HG02943 (cell line): ENCODE data around the gene SMAD6.
"Not testable (repeated sequence)": the region's sequence is repeated elsewhere in the genome, so short reads cannot be mapped to it uniquely, and the experiment has no call there.

Source experiments
- ATAC-seq: cut with Tn5 transposase; IDR thresholded peaks from one replicate; pipeline ENCODE4 v1.9.1; 2021; ENCODE audit warnings: mild to moderate bottlenecking, low read depth, moderate library complexity; ENCODE audit not compliant: unreplicated experiment

SMAD6 gene

GRCh38 chr15:66674756-66675155 is 27.3 kb upstream of the SMAD6 start:
- ATAC-seq, result no peak

- ATAC-seq, result no peak
Measured at GRCh38 chr15:66675446-66675845, 26.6 kb upstream of the SMAD6 start.

GRCh38 chr15:66677336-66677735 is 24.7 kb upstream of the SMAD6 start:
- ATAC-seq, result no peak

- no peak for ATAC-seq
Measured at GRCh38 chr15:66679061-66679656, 22.9 kb upstream of the SMAD6 start.

GRCh38 chr15:66679657-66680108 is 22.4 kb upstream of the SMAD6 start:
- ATAC-seq, result no peak

- no peak for ATAC-seq
Measured at GRCh38 chr15:66680502-66680901, 21.5 kb upstream of the SMAD6 start.

- ATAC-seq, result no peak
Measured at GRCh38 chr15:66681395-66681794, 20.6 kb upstream of the SMAD6 start.

- no peak for ATAC-seq
Measured at GRCh38 chr15:66682246-66682645, 19.8 kb upstream of the SMAD6 start.

GRCh38 chr15:66682865-66683264 is 19.2 kb upstream of the SMAD6 start:
- no peak for ATAC-seq

- ATAC-seq, result no peak
Measured at GRCh38 chr15:66684136-66684681, 17.8 kb upstream of the SMAD6 start.

GRCh38 chr15:66685638-66686150 is 16.3 kb upstream of the SMAD6 start:
- ATAC-seq, result no peak

GRCh38 chr15:66690912-66691311 is 11.1 kb upstream of the SMAD6 start:
- not testable (repeated sequence) for ATAC-seq

- no peak for ATAC-seq
Measured at GRCh38 chr15:66691727-66692126, 10.3 kb upstream of the SMAD6 start.

GRCh38 chr15:66692391-66692790 is 9.6 kb upstream of the SMAD6 start:
- no peak for ATAC-seq

GRCh38 chr15:66692808-66693596 is 9.0 kb upstream of the SMAD6 start:
- no peak for ATAC-seq

- no peak for ATAC-seq
Measured at GRCh38 chr15:66696770-66697169, 5.3 kb upstream of the SMAD6 start.

GRCh38 chr15:66698318-66698961 is 3.6 kb upstream of the SMAD6 start:
- ATAC-seq, result no peak

- ATAC-seq, result no peak
Measured at GRCh38 chr15:66698971-66699370, 3.1 kb upstream of the SMAD6 start.

GRCh38 chr15:66700412-66700801 is 1.6 kb upstream of the SMAD6 start:
- ATAC-seq, result peak; percentile 3

- peak; percentile 69 for ATAC-seq
Measured at GRCh38 chr15:66700802-66701421, 1.1 kb upstream of the SMAD6 start.
